Stomach smooth muscle (tissue), 2 donors: Measurements from ENCODE around the gene MUTYH.
"Not testable (repeated sequence)": the region's sequence is repeated elsewhere in the genome, so short reads cannot be mapped to it uniquely, and the experiment has no call there.

ENCODE experiments used
- H3K27ac ChIP-seq: one replicate; pipeline ENCODE4 v1.7.0; 2013; ENCODE audit warnings: mild to moderate bottlenecking, low read length, inconsistent platforms
- H3K27me3 ChIP-seq, 2 donors: one replicate each; pipeline ENCODE4 v1.7.0; 2013; ENCODE audit warnings: low read length in 2 of 2; ENCODE audit not compliant: insufficient read depth in 2 of 2, control insufficient read depth in 1 of 2
- H3K36me3 ChIP-seq, 2 donors: one replicate each; pipeline ENCODE4 v1.7.0; 2013; ENCODE audit warnings: low read length in 2 of 2; ENCODE audit not compliant: control insufficient read depth in 2 of 2, insufficient read depth in 2 of 2
- H3K4me1 ChIP-seq: one replicate; pipeline ENCODE4 v1.7.0; 2013; ENCODE audit warnings: low read length; ENCODE audit not compliant: control insufficient read depth, insufficient read depth
- H3K4me3 ChIP-seq, 2 donors: one replicate each; pipeline ENCODE4 v1.7.0; 2013; ENCODE audit warnings: low read length in 2 of 2
- H3K9ac ChIP-seq, 2 donors: one replicate each; pipeline ENCODE4 v1.7.0; 2013; ENCODE audit warnings: low read length in 2 of 2, mild to moderate bottlenecking in 1 of 2
- H3K9me3 ChIP-seq, 2 donors: one replicate each; pipeline ENCODE4 v1.7.0; 2013; ENCODE audit warnings: low read length in 2 of 2; ENCODE audit not compliant: control insufficient read depth in 2 of 2
- donor health status: healthy.
- donor health status: Pancreatic carcinoma.

The MUTYH gene

GRCh38 chr1:45302505-45303150 is 37.6 kb downstream of the MUTYH start:
- Histone ChIP-seq H3K27me3 (no peaks in the 10 kb centered on the region), H3K9me3 (no peaks in the 10 kb centered on the region), H3K9ac (peak overlapping the region in 1 of 2 donors; percentile 76), H3K36me3 (no peaks in the 10 kb centered on the region), H3K4me1 (peaks cover 20% of the 10 kb centered on the region), H3K27ac (peak overlapping the region; percentile 55), H3K4me3 (peak overlapping the region; percentile 67 to 75)

GRCh38 chr1:45300669-45300997 is 39.6 kb downstream of the MUTYH start:
- H3K9ac ChIP-seq: no peak overlapping the region
- H3K4me3 ChIP-seq: no peak overlapping the region
- no peak overlapping the region for H3K27ac ChIP-seq
- H3K36me3 ChIP-seq: no peaks in the 10 kb centered on the region
- no peaks in the 10 kb centered on the region for H3K27me3 ChIP-seq
- H3K4me1 ChIP-seq: peaks cover 20% of the 10 kb centered on the region
- no peaks in the 10 kb centered on the region for H3K9me3 ChIP-seq

GRCh38 chr1:45299981-45300668 is 40.1 kb downstream of the MUTYH start:
- Histone ChIP-seq H3K9me3 (no peaks in the 10 kb centered on the region), H3K4me3 (no peak overlapping the region), H3K27me3 (no peaks in the 10 kb centered on the region), H3K4me1 (peaks cover 20% of the 10 kb centered on the region), H3K27ac (no peak overlapping the region), H3K9ac (peak overlapping the region in 1 of 2 donors; percentile 42), H3K36me3 (no peaks in the 10 kb centered on the region)

GRCh38 chr1:45299296-45299695 is 40.9 kb downstream of the MUTYH start:
- Histone ChIP-seq H3K9ac (no peak overlapping the region), H3K27ac (no peak overlapping the region), H3K27me3 (no peaks in the 10 kb centered on the region), H3K4me3 (no peak overlapping the region), H3K9me3 (no peaks in the 10 kb centered on the region), H3K4me1 (peaks cover 14% of the 10 kb centered on the region), H3K36me3 (no peaks in the 10 kb centered on the region)

GRCh38 chr1:45297666-45298356 is 42.4 kb downstream of the MUTYH start:
- Histone ChIP-seq H3K4me1 (peaks cover 5% of the 10 kb centered on the region), H3K4me3 (no peak overlapping the region), H3K27ac (no peak overlapping the region), H3K9me3 (no peaks in the 10 kb centered on the region), H3K9ac (no peak overlapping the region), H3K36me3 (no peaks in the 10 kb centered on the region), H3K27me3 (no peaks in the 10 kb centered on the region)

GRCh38 chr1:45291716-45292115 is 48.5 kb downstream of the MUTYH start:
- Histone ChIP-seq H3K27me3 (no peaks in the 10 kb centered on the region), H3K36me3 (no peaks in the 10 kb centered on the region)

GRCh38 chr1:45291002-45291401 is 49.2 kb downstream of the MUTYH start:
- not testable (repeated sequence) for H3K27me3 ChIP-seq, H3K9me3 ChIP-seq, H3K4me3 ChIP-seq, H3K36me3 ChIP-seq, H3K9ac ChIP-seq, H3K27ac ChIP-seq, H3K4me1 ChIP-seq

More at GRCh38 chr1:45291716-45292115, 48.5 kb downstream of the MUTYH start:
- H3K4me3 ChIP-seq: no peak overlapping the region
- H3K4me1 ChIP-seq: no peaks in the 10 kb centered on the region
- no peak overlapping the region for H3K27ac ChIP-seq
- no peaks in the 10 kb centered on the region for H3K9me3 ChIP-seq
- H3K9ac ChIP-seq: no peak overlapping the region

GRCh38 chr1:45286521-45286920 is 53.7 kb downstream of the MUTYH start:
- not testable (repeated sequence) for H3K4me3 ChIP-seq, H3K27me3 ChIP-seq, H3K9me3 ChIP-seq, H3K9ac ChIP-seq, H3K4me1 ChIP-seq, H3K27ac ChIP-seq, H3K36me3 ChIP-seq

- not testable (repeated sequence) for H3K27ac ChIP-seq, H3K36me3 ChIP-seq, H3K4me1 ChIP-seq, H3K9me3 ChIP-seq, H3K4me3 ChIP-seq, H3K9ac ChIP-seq, H3K27me3 ChIP-seq
These were observed 55.4 kb downstream of the MUTYH start for GRCh38 chr1:45284858-45285257.

GRCh38 chr1:45282351-45282750 is 57.9 kb downstream of the MUTYH start:
- no peak overlapping the region for H3K27ac ChIP-seq
- H3K4me3 ChIP-seq: no peak overlapping the region
- no peaks in the 10 kb centered on the region for H3K36me3 ChIP-seq
- no peaks in the 10 kb centered on the region for H3K27me3 ChIP-seq
- no peaks in the 10 kb centered on the region for H3K4me1 ChIP-seq
- no peaks in the 10 kb centered on the region for H3K9me3 ChIP-seq
- H3K9ac ChIP-seq: no peak overlapping the region
